Uterus (tissue), 4 donors: ENCODE results near the gene TBK1. TPM values are rescaled to one million over a fixed set of nuclear protein-coding genes. Genes with fewer than 3 reads are reported as not detected.

ENCODE experiments used
- DNase-seq, 2 donors: peaks; one replicate each; pipeline ENCODE4 v3.0.0-alpha.2; 2019 to 2020
- H3K27ac ChIP-seq, 2 donors: fragments of 200-600 bp; sonication (generic); 1 replicate in 1 of 2; 2 replicates in 1 of 2; pipeline ENCODE4 v1.5.1; 2016 to 2018
- H3K27me3 ChIP-seq, 2 donors: fragments of 200-600 bp; sonication (generic); one replicate each; pipeline ENCODE4 v1.5.1; 2018 to 2019; ENCODE audit warnings: control low read depth in 1 of 2
- H3K36me3 ChIP-seq, 2 donors: fragments of 200-600 bp; sonication (generic); one replicate each; pipeline ENCODE4 v1.5.1; 2019; ENCODE audit warnings: control low read depth in 1 of 2
- H3K4me1 ChIP-seq, 2 donors: fragments of 200-600 bp; sonication (generic); one replicate each; pipeline ENCODE4 v1.5.1; 2018 to 2019; ENCODE audit warnings: control low read depth in 1 of 2
- H3K4me3 ChIP-seq, 2 donors: fragments of 200-600 bp; sonication (generic); 1 replicate in 1 of 2; 2 replicates in 1 of 2; pipeline ENCODE4 v1.5.1; 2018 to 2019; ENCODE audit warnings: mild to moderate bottlenecking in 1 of 2
- H3K9me3 ChIP-seq, 2 donors: fragments of 200-600 bp; sonication (generic); one replicate each; pipeline ENCODE4 v1.5.1; 2019; ENCODE audit warnings: control low read depth in 1 of 2
- CTCF ChIP-seq, 4 experiments: fragments of 200-600 bp in 2 of 4; fragments of 450-650 bp in 2 of 4; sonication (generic) in 2 of 4; IDR thresholded peaks; one replicate each; pipeline ENCODE4 v1.5.1; 2016 to 2019; ENCODE audit warnings: antibody characterized with exemption in 4 of 4, mild to moderate bottlenecking in 2 of 4, moderate library complexity in 1 of 4
- POLR2A ChIP-seq, 2 donors: fragments of 450-650 bp; IDR thresholded peaks; one replicate each; pipeline ENCODE4 v1.6.1; 2016; ENCODE audit warnings: antibody characterized with exemption in 2 of 2, mild to moderate bottlenecking in 1 of 2, moderate library complexity in 1 of 2
- intact Hi-C: fragments of 100-400 bp; cut with DNase I; formaldehyde crosslinking; loops from one replicate; pipeline ENCODE4 v1.15.1; 2023; ENCODE audit warnings: low total_unique reads
- total RNA-seq, 4 donors: library from RNA; depleted of rRNA in 3 of 4; stranded (reverse); fragments of >200 nt in 3 of 4; gene quantifications; one replicate each; pipeline versions ENCODE4 v1.1.0 to v1.2.4, GENCODE V29; 2014 to 2023
- donor health status: DM: yes; HTN: yes; CAD: no.

TBK1 gene
- total RNA-seq, 4 donors from 2014 or later: 16.7 to 37.5 (median 26.0) TPM

- intact Hi-C loops: no loop called here
- H3K4me1 ChIP-seq: peaks cover 0 to 5% of the 10 kb centered on the region in 2 donors
- H3K27ac ChIP-seq: peak overlapping the region; percentile 94 to 98
- DNase-seq: no peak
- H3K27me3 ChIP-seq: no peaks in the 10 kb centered on the region
- TF ChIP-seq POLR2A (IDR thresholded peaks at IDR 0.05) (no peak), CTCF (IDR thresholded peaks at IDR 0.05) (no peak)
- H3K9me3 ChIP-seq: no peaks in the 10 kb centered on the region
- H3K36me3 ChIP-seq: no peaks in the 10 kb centered on the region
- peak overlapping the region; percentile 93 to 97 for H3K4me3 ChIP-seq
These were observed 1.0 kb upstream of the TBK1 start for GRCh38 chr12:64450711-64451486.

- Histone ChIP-seq H3K4me3 (peak overlapping the region; percentile 93 to 97), H3K27ac (peak overlapping the region; percentile 94 to 98), H3K36me3 (no peaks in the 10 kb centered on the region), H3K9me3 (no peaks in the 10 kb centered on the region), H3K27me3 (no peaks in the 10 kb centered on the region), H3K4me1 (peaks cover 0 to 5% of the 10 kb centered on the region in 2 donors)
- TF ChIP-seq POLR2A (IDR thresholded peaks at IDR 0.05) (peak in 1 of 2 donors; percentile 16), CTCF (IDR thresholded peaks at IDR 0.05) (no peak)
- DNase-seq: no peak
- intact Hi-C loops: no loop called here
These were observed 824 bp downstream of the TBK1 start for GRCh38 chr12:64452559-64453329.

- no peak for TF ChIP-seq CTCF (IDR thresholded peaks at IDR 0.05)
- no peak for TF ChIP-seq POLR2A (IDR thresholded peaks at IDR 0.05)
- Histone ChIP-seq H3K27me3 (no peaks in the 10 kb centered on the region), H3K4me3 (no peak overlapping the region), H3K4me1 (peaks cover 4 to 5% of the 10 kb centered on the region in 2 donors), H3K36me3 (no peaks in the 10 kb centered on the region), H3K27ac (no peak overlapping the region), H3K9me3 (no peaks in the 10 kb centered on the region)
- no peak for DNase-seq
- intact Hi-C loops: no loop called here
These were observed 3.6 kb downstream of the TBK1 start for GRCh38 chr12:64455506-64455905.

- H3K4me1 ChIP-seq: peaks cover 3 to 4% of the 10 kb centered on the region in 2 donors
- no peak overlapping the region for H3K4me3 ChIP-seq
- H3K27me3 ChIP-seq: no peaks in the 10 kb centered on the region
- no peaks in the 10 kb centered on the region for H3K36me3 ChIP-seq
- H3K9me3 ChIP-seq: no peaks in the 10 kb centered on the region
- no peak for DNase-seq
- H3K27ac ChIP-seq: no peak overlapping the region
- intact Hi-C loops: no loop called here
- no peak for TF ChIP-seq CTCF (IDR thresholded peaks at IDR 0.05)
- TF ChIP-seq POLR2A (IDR thresholded peaks at IDR 0.05): no peak
These were observed 4.2 kb downstream of the TBK1 start for GRCh38 chr12:64456119-64456518.

GRCh38 chr12:64457032-64457431 lies 5.1 kb downstream of the TBK1 start:
- Histone ChIP-seq H3K4me1 (peaks cover 0 to 4% of the 10 kb centered on the region in 2 donors), H3K9me3 (no peaks in the 10 kb centered on the region), H3K36me3 (no peaks in the 10 kb centered on the region), H3K27me3 (no peaks in the 10 kb centered on the region), H3K27ac (peak overlapping the region in 1 of 2 donors; percentile 43), H3K4me3 (no peak overlapping the region)
- no peak for DNase-seq
- no peak for TF ChIP-seq POLR2A (IDR thresholded peaks at IDR 0.05)
- TF ChIP-seq CTCF (IDR thresholded peaks at IDR 0.05): no peak
- intact Hi-C loops: no loop called here
